Measurements from ENCODE around the gene SNAPC4.

The SNAPC4 gene

GRCh38 chr9:136380381-136380780 is 19.6 kb downstream of the SNAPC4 start:
- peaks cover 13% of the 10 kb centered on the region for H3K36me3 ChIP-seq (ENCODE audit: insufficient read depth, low read length)
- H3K27ac ChIP-seq (ENCODE audit: low read depth, low read length): no peak overlapping the region
- H3K9ac ChIP-seq (ENCODE audit: low read length): no peak overlapping the region
- H3K27me3 ChIP-seq (ENCODE audit: control insufficient read depth in 1 of 2, insufficient read depth in 2 of 2, low read length in 2 of 2): no peaks in the 10 kb centered on the region
- no peaks in the 10 kb centered on the region for H3K9me3 ChIP-seq (ENCODE audit: low read length)
- H3K4me1 ChIP-seq (ENCODE audit: insufficient read depth, low read length): no peaks in the 10 kb centered on the region
- no peak overlapping the region for H3K4me3 ChIP-seq (ENCODE audit: low read depth in 1 of 2, low read length in 2 of 2)

DNA sequence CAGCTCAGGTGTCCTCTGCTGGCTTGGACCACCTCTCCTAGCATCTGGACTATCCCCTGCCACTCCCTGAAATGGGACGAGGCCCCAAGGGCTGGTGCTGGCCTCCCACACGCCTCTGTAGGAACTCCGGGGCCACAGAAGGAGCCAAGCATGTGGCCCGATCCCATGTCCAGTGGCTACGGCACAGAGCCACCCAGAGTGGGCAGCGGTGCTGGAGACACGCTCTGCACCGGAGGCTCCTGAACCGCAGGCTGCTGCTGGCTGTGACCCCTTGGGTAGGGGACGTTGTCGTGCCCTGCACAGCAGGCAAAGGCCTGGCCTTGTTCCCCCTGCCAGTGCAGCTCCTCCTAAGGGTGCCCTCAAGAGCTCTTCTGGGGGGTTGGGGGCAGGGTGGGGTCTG is 20.1 kb downstream of the SNAPC4 start:
- Histone ChIP-seq H3K36me3 (ENCODE audit: insufficient read depth, low read length) (peaks cover 9% of the 10 kb centered on the region), H3K27ac (ENCODE audit: low read depth, low read length) (no peak overlapping the region), H3K4me1 (ENCODE audit: insufficient read depth, low read length) (no peaks in the 10 kb centered on the region), H3K9ac (ENCODE audit: low read length) (no peak overlapping the region), H3K9me3 (ENCODE audit: low read length) (no peaks in the 10 kb centered on the region), H3K27me3 (ENCODE audit: control insufficient read depth in 1 of 2, insufficient read depth in 2 of 2, low read length in 2 of 2) (no peaks in the 10 kb centered on the region), H3K4me3 (ENCODE audit: low read depth in 1 of 2, low read length in 2 of 2) (no peak overlapping the region)

DNA sequence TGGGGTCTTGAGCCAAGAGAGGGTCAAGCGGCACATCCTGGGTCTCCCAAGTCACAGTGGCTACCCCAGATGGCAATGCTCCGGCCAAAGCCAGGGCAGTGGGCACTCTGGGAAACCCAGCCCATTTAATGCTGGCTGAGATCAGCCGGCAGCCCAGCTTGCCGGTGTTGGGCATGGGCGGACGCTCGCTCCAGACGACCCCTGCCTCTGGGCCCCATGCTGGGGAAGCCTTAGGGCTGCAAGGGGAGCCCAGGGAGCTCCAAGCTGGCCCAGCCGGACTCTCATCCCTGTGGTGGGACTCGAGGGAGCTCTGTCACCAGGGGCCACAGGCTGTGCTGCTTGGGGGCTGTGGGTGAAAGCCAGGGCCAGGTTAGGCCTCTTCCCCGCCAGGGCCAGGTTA is 20.6 kb downstream of the SNAPC4 start:
- Histone ChIP-seq H3K36me3 (ENCODE audit: insufficient read depth, low read length) (peaks cover 7% of the 10 kb centered on the region), H3K9me3 (ENCODE audit: low read length) (no peaks in the 10 kb centered on the region), H3K27me3 (ENCODE audit: control insufficient read depth in 1 of 2, insufficient read depth in 2 of 2, low read length in 2 of 2) (no peaks in the 10 kb centered on the region), H3K4me1 (ENCODE audit: insufficient read depth, low read length) (no peaks in the 10 kb centered on the region), H3K9ac (ENCODE audit: low read length) (no peak overlapping the region), H3K27ac (ENCODE audit: low read depth, low read length) (no peak overlapping the region), H3K4me3 (ENCODE audit: low read depth in 1 of 2, low read length in 2 of 2) (no peak overlapping the region)

DNA sequence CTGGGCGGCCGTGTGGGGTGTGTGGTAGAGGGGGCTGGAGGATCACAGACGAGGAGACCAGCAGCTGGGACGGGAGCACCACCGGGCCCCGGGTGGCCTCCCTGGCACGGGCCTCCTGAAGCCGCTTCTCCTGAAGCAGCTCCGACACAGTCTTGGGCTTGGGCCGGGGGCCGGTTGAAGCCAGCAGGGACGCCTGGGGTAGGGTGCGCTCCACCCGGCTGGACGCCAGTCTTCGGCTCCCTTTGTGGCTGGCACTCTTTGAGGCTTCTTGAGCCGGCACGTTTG is 21.0 kb downstream of the SNAPC4 start:
- H3K4me3 ChIP-seq (ENCODE audit: low read depth in 1 of 2, low read length in 2 of 2): no peak overlapping the region
- H3K9ac ChIP-seq (ENCODE audit: low read length): no peak overlapping the region
- H3K4me1 ChIP-seq (ENCODE audit: insufficient read depth, low read length): no peaks in the 10 kb centered on the region
- peaks cover 7% of the 10 kb centered on the region for H3K36me3 ChIP-seq (ENCODE audit: insufficient read depth, low read length)
- H3K9me3 ChIP-seq (ENCODE audit: low read length): no peaks in the 10 kb centered on the region
- no peak overlapping the region for H3K27ac ChIP-seq (ENCODE audit: low read depth, low read length)
- H3K27me3 ChIP-seq (ENCODE audit: control insufficient read depth in 1 of 2, insufficient read depth in 2 of 2, low read length in 2 of 2): no peaks in the 10 kb centered on the region

DNA sequence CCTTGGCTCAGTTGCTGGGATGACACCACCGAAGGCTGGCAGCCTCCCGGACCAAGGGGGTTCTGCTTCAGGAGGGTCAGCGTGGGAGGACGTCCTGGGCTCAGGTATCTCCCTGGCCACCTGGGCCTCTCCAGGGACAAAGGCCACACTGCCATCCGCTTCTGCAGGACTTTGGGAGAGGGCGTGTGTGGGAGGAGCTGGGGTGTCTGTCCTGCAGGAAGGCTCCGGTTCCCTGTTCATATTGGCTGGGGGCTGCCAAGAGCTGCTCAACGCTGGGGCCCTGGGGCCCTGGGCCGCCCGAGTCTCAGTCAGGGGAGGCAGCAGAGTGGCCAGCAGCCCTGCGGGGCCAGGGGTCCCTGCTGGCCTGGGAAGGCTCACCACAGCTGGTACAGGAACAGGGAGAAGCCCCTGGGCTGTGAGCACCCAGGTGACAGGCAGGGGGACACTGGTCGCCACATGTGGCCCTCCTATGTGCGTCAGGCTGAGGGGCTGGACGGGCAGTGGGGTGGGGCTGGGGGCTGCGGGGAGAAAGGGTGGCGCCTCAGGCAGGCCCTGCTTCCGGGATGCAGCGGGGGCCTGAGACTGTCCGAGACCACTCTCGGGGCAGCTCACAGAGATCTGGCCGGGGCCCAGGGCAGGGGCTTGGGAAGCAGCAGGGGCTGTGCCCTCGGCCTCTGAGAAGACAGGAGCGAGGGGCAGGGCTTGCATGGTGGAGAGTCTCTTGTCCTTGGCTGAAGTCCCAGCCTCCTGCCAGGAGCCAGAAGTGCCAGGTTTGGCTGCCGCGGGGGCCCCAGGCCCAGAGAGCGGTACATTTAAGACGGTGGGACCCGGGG is 21.6 kb downstream of the SNAPC4 start:
- peaks cover 7% of the 10 kb centered on the region for H3K36me3 ChIP-seq (ENCODE audit: insufficient read depth, low read length)
- H3K9ac ChIP-seq (ENCODE audit: low read length): no peak overlapping the region

DNA sequence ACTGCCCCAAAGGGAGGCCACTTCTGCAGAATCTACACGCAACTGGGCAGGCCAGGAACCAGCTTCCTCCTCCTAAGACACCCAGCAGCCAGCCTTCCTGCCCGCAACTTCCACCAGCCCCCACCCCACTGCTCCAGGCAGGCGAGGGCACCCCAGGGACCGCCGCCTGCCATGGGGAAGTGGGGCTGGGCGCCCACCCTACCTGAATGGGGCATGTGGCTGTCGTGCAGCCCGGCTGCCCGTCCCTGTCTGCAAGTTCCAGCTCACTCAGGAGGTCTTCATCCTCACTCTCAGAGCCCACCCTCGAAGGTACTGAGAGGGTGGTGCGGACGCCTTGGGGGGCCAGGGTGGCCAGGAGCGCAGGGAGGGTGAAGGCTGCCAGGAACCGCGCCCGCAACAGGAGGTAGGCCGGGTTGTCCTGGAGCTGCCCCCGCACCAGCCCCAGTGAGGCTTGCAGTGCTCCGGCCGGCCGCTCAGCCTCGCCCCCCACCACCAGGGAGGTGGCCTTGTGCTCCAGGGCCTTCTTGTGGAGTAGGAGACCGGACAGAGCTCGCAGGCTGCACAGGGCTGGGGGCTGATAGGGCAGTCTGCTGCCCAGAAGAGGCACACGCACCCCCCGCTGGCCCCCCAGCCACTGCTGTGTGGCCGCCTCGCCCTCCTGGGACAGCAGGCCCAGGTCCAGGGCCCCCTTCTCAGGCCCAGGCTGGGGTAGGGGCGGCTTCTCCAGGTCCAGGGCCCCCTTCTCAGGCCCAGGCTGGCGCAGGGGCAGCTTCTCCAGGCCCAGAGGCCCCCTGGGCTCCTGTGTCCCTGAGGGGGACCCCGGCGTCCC is 22.4 kb downstream of the SNAPC4 start:
- no peak overlapping the region for H3K27ac ChIP-seq (ENCODE audit: low read depth, low read length)
- no peak overlapping the region for H3K4me3 ChIP-seq (ENCODE audit: low read depth in 1 of 2, low read length in 2 of 2)
- no peaks in the 10 kb centered on the region for H3K27me3 ChIP-seq (ENCODE audit: control insufficient read depth in 1 of 2, insufficient read depth in 2 of 2, low read length in 2 of 2)
- H3K4me1 ChIP-seq (ENCODE audit: insufficient read depth, low read length): no peaks in the 10 kb centered on the region
- no peak overlapping the region for H3K9ac ChIP-seq (ENCODE audit: low read length)
- peaks cover 7% of the 10 kb centered on the region for H3K36me3 ChIP-seq (ENCODE audit: insufficient read depth, low read length)
- H3K9me3 ChIP-seq (ENCODE audit: low read length): no peaks in the 10 kb centered on the region

More for the DNA sequence above, 21.6 kb downstream of the SNAPC4 start:
- no peaks in the 10 kb centered on the region for H3K9me3 ChIP-seq (ENCODE audit: low read length)
- no peaks in the 10 kb centered on the region for H3K4me1 ChIP-seq (ENCODE audit: insufficient read depth, low read length)
- H3K27me3 ChIP-seq (ENCODE audit: control insufficient read depth in 1 of 2, insufficient read depth in 2 of 2, low read length in 2 of 2): no peaks in the 10 kb centered on the region
- H3K27ac ChIP-seq (ENCODE audit: low read depth, low read length): no peak overlapping the region
- no peak overlapping the region for H3K4me3 ChIP-seq (ENCODE audit: low read depth in 1 of 2, low read length in 2 of 2)

GRCh38 chr9:136376457-136376856 is 23.5 kb downstream of the SNAPC4 start:
- Histone ChIP-seq H3K9me3 (ENCODE audit: low read length) (no peaks in the 10 kb centered on the region), H3K36me3 (ENCODE audit: insufficient read depth, low read length) (peaks cover 7% of the 10 kb centered on the region), H3K27ac (ENCODE audit: low read depth, low read length) (no peak overlapping the region), H3K4me3 (ENCODE audit: low read depth in 1 of 2, low read length in 2 of 2) (no peak overlapping the region), H3K27me3 (ENCODE audit: control insufficient read depth in 1 of 2, insufficient read depth in 2 of 2, low read length in 2 of 2) (no peaks in the 10 kb centered on the region), H3K4me1 (ENCODE audit: insufficient read depth, low read length) (no peaks in the 10 kb centered on the region), H3K9ac (ENCODE audit: low read length) (no peak overlapping the region)

DNA sequence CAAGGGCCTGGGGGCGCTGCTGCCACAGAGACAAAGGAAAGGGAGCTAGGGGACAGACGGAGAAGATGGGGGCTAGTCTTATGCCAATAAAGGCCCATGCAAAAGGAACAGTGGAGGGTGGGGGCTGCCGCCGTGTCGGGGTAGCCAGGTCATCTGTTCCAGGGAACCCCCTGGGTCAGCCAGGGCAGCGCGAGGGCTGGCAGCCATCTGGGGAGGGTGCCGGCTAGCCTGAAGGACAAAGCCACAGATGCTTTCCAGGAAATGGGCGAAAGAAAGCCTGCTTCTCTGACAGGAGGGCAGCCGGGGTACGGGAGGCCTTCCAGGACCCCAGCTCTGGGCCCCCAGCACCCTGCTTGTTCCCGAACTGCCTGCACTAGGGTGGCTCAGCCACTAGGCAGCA is 24.9 kb downstream of the SNAPC4 start:
- Histone ChIP-seq H3K27ac (ENCODE audit: low read depth, low read length) (no peak overlapping the region), H3K4me1 (ENCODE audit: insufficient read depth, low read length) (no peaks in the 10 kb centered on the region), H3K4me3 (ENCODE audit: low read depth in 1 of 2, low read length in 2 of 2) (no peak overlapping the region), H3K27me3 (ENCODE audit: control insufficient read depth in 1 of 2, insufficient read depth in 2 of 2, low read length in 2 of 2) (no peaks in the 10 kb centered on the region), H3K9ac (ENCODE audit: low read length) (no peak overlapping the region), H3K36me3 (ENCODE audit: insufficient read depth, low read length) (no peaks in the 10 kb centered on the region), H3K9me3 (ENCODE audit: low read length) (no peaks in the 10 kb centered on the region)

DNA sequence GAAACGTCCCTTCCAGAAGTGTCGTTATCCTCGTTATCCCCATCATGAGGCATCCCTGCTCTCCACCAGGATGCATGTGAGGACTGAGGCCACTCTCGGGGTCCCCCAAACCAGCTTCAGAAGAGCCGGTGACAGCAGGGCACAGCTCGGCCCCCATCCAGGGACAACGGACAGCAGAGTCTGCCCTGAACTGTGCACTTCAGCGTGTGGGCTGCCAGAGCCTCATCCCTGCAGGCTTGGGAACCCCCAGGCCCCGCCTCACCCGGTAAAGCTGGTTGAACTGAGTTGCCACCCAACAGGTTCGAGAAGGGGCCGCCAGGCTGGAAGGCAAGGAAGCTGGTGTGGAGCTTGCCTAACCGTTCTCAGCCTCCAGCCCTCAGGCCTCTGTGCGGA is 25.8 kb downstream of the SNAPC4 start:
- Histone ChIP-seq H3K9ac (ENCODE audit: low read length) (no peak overlapping the region), H3K27me3 (ENCODE audit: control insufficient read depth in 1 of 2, insufficient read depth in 2 of 2, low read length in 2 of 2) (no peaks in the 10 kb centered on the region), H3K4me3 (ENCODE audit: low read depth in 1 of 2, low read length in 2 of 2) (no peak overlapping the region), H3K4me1 (ENCODE audit: insufficient read depth, low read length) (no peaks in the 10 kb centered on the region), H3K36me3 (ENCODE audit: insufficient read depth, low read length) (no peaks in the 10 kb centered on the region), H3K9me3 (ENCODE audit: low read length) (no peaks in the 10 kb centered on the region), H3K27ac (ENCODE audit: low read depth, low read length) (no peak overlapping the region)

DNA sequence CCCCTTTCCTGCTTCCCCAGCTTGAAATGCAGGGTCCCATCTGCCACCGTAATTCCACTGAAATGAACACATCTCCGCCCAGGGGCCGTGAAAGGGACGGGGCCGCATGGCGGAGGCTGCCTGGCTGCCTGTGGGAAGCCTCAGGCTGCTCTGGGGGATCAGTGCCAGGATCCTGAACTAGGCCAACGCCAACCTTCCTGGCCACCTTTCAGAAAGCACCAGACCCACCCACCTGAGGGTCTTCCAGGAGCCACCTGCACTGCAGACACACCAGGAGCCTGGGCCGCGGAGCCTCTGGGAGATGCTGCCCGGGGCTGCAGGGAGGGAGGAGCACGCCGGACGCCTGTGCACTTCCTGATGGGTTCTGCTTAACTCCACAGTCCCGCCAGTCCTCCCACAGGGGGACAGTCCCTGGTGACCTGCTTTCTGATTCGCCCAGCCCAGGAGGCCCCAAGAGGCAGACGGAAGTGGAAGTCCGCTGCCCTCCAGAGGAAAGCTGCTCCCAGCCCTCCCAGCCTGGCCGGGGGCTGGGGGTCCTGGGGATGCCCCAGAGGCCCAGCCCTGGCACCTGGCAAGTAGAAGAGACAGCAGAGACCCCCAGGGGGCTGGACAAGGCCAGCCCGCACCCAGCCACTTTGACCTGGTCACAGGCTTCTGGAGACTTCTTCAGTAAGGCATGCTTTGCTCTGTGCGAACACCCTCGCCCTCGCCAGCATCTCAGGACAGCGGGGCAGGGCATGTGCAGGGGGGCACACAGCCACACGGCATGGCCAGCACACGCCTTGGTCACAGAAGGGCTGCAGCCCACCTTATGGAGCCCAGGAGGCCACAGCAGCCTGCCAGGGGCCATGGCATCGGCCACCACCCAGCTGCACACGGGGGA is 26.4 kb downstream of the SNAPC4 start, which contains the start of gene CARD9:
Gene CARD9, minus strand, starts transcription at position 370 of the 883 bp plus-strand sequence. CDS start 1,591 bp downstream, outside the sequence.
- Histone ChIP-seq H3K9me3 (ENCODE audit: low read length) (no peaks in the 10 kb centered on the region), H3K27me3 (ENCODE audit: control insufficient read depth in 1 of 2, insufficient read depth in 2 of 2, low read length in 2 of 2) (no peaks in the 10 kb centered on the region), H3K4me1 (ENCODE audit: insufficient read depth, low read length) (no peaks in the 10 kb centered on the region), H3K36me3 (ENCODE audit: insufficient read depth, low read length) (no peaks in the 10 kb centered on the region), H3K9ac (ENCODE audit: low read length) (no peak within 1 kb of the TSS), H3K27ac (ENCODE audit: low read depth, low read length) (no peak within 1 kb of the TSS), H3K4me3 (ENCODE audit: low read depth in 1 of 2, low read length in 2 of 2) (no peak within 1 kb of the TSS)
